Tibial nerve (tissue), 4 donors: ENCODE measurements around the gene ZBTB22.
"Not testable (repeated sequence)": the region's sequence is repeated elsewhere in the genome, so short reads cannot be mapped to it uniquely, and the experiment has no call there.

Experiments used
- EP300 ChIP-seq, 2 donors: sonication (generic); formaldehyde crosslinking; IDR thresholded peaks; one replicate each; pipeline ENCODE4 v1.6.1; 2017; ENCODE audit warnings: antibody characterized with exemption in 2 of 2, mild to moderate bottlenecking in 1 of 2
- POLR2A ChIP-seq, 2 donors: fragments of 450-650 bp; IDR thresholded peaks; one replicate each; pipeline ENCODE4 v1.6.1; 2017; ENCODE audit warnings: antibody characterized with exemption in 2 of 2, mild to moderate bottlenecking in 2 of 2, moderate library complexity in 2 of 2
- TF ChIP-seq, protein P1 (sequence below), 5 experiments: fragments of 200-600 bp in 3 of 5; fragments of 450-650 bp in 2 of 5; sonication (generic) in 3 of 5; IDR thresholded peaks; one replicate each; pipeline ENCODE4 v1.5.1; 2016 to 2019; ENCODE audit warnings: antibody characterized with exemption in 5 of 5, mild to moderate bottlenecking in 3 of 5, moderate library complexity in 2 of 5

DNA sequence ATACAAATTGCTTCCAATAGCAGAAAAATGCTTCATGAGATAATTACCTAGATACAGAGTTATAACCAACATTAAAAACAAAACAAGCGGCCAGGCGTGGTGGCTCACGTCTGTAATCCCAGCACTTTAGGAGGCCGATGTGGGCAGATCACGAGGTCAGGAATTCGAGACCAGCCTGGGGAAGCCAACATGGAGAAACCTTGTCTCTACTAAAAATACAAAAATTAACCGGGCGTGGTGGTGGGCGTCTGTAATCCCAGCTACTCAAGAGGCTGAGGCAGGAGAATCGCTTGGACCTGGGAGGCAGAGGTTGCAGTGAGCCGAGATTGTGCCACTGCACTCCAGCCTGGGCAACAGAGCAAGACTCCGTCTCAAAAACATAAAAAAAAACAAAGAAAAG, 45.9 kb upstream of the ZBTB22 start:
- TF ChIP-seq POLR2A, EP300 (IDR thresholded peaks at IDR 0.05): not testable (repeated sequence)
- TF ChIP-seq, protein P1, sequence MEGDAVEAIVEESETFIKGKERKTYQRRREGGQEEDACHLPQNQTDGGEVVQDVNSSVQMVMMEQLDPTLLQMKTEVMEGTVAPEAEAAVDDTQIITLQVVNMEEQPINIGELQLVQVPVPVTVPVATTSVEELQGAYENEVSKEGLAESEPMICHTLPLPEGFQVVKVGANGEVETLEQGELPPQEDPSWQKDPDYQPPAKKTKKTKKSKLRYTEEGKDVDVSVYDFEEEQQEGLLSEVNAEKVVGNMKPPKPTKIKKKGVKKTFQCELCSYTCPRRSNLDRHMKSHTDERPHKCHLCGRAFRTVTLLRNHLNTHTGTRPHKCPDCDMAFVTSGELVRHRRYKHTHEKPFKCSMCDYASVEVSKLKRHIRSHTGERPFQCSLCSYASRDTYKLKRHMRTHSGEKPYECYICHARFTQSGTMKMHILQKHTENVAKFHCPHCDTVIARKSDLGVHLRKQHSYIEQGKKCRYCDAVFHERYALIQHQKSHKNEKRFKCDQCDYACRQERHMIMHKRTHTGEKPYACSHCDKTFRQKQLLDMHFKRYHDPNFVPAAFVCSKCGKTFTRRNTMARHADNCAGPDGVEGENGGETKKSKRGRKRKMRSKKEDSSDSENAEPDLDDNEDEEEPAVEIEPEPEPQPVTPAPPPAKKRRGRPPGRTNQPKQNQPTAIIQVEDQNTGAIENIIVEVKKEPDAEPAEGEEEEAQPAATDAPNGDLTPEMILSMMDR (IDR thresholded peaks at IDR 0.05) = not testable (repeated sequence)
